GM10266 (cell line): ENCODE results near the gene DCLK3.

Source experiments
- DNase-seq: peaks from one replicate; pipeline ENCODE4 v3.0.0; 2012; ENCODE audit errors: extremely low spot score
- TF ChIP-seq, protein P1 (sequence below): IDR thresholded peaks from 2 replicates; pipeline ENCODE4 v1.5.1; 2012; ENCODE audit warnings: mild to moderate bottlenecking, low read depth; ENCODE audit not compliant: control insufficient read depth, insufficient read depth; ENCODE audit errors: missing control alignments

The DCLK3 gene

DNA sequence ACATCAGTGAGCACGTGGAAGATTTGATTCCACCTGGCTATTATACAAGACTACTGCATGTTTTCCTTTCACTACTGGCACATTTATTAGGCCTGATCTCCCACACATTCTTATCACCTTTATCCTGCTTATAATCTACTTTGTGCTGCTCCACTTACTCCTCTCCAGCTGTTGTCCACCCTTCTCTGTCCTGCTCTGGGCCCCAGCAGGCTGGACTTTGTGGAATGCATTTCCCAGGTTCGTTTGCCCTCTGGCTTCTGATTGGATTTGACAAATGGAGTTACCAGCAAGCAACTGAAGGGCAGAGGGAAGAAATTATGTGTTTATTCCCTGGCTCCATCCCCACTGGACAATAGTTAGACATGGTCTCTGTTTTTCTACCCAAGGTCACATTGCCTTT lies 75.5 kb downstream of the DCLK3 start:
- TF ChIP-seq, protein P1, sequence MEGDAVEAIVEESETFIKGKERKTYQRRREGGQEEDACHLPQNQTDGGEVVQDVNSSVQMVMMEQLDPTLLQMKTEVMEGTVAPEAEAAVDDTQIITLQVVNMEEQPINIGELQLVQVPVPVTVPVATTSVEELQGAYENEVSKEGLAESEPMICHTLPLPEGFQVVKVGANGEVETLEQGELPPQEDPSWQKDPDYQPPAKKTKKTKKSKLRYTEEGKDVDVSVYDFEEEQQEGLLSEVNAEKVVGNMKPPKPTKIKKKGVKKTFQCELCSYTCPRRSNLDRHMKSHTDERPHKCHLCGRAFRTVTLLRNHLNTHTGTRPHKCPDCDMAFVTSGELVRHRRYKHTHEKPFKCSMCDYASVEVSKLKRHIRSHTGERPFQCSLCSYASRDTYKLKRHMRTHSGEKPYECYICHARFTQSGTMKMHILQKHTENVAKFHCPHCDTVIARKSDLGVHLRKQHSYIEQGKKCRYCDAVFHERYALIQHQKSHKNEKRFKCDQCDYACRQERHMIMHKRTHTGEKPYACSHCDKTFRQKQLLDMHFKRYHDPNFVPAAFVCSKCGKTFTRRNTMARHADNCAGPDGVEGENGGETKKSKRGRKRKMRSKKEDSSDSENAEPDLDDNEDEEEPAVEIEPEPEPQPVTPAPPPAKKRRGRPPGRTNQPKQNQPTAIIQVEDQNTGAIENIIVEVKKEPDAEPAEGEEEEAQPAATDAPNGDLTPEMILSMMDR: no peak

DNA sequence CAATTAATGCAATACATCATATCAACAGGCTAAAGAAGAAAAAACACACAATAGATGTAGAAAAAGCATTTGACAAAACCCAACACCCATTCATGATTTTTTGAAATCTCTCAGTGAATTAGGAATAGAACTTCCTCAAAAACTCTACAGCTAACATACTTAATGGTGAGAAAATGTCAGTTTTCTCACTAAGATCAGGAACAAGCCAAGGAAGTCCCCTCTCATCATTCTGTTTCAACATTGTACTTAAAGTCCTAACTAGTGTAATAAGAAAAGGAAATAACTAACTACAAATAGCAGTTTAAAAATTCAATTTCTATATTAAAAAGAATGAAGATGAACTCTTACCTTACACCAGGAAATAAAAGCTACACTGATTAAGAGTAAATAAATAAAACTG lies 77.8 kb downstream of the DCLK3 start:
- TF ChIP-seq, protein P1: no peak
- no peak for DNase-seq

More for the DNA sequence above, 75.5 kb downstream of the DCLK3 start:
- DNase-seq: no peak

DNA sequence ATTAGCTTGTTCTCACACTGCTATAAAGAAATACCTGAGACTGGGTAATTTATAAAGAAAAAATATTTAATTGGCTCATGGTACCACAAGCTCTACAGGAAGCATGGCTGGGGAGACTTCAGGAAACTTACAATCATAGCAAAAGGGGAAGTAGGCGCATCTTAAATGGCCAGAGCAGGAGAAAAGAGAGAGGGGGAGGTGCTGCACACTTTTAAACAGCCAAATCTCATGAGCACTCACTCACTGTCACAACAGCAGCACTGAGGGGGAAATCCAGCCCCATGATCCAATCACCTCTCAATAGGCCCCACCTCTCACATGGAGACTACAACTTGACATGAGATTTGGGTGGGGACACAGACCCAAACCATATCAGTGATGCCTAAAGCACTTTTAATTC lies 82.5 kb downstream of the DCLK3 start:
- TF ChIP-seq, protein P1: no peak
- no peak for DNase-seq

GRCh38 chr3:36680952-36681351 lies 83.4 kb downstream of the DCLK3 start:
- DNase-seq: no peak
- TF ChIP-seq, protein P1: no peak

- DNase-seq: no peak
- TF ChIP-seq, protein P1: no peak
These were observed 84.8 kb downstream of the DCLK3 start for GRCh38 chr3:36679384-36680200.

GRCh38 chr3:36678216-36679013 lies 85.9 kb downstream of the DCLK3 start:
- TF ChIP-seq, protein P1: no peak
- no peak for DNase-seq
